Superior temporal gyrus (tissue), 1 donor: ENCODE data around the gene IPPK.

Source experiments
- DNase-seq: peaks from one replicate; pipeline ENCODE4 v3.0.0-alpha.2; 2016; ENCODE audit errors: extremely low spot score

IPPK gene

GRCh38 chr9:92657296-92658094, 12.4 kb downstream of the IPPK start:
- DNase-seq, result no peak

DNA sequence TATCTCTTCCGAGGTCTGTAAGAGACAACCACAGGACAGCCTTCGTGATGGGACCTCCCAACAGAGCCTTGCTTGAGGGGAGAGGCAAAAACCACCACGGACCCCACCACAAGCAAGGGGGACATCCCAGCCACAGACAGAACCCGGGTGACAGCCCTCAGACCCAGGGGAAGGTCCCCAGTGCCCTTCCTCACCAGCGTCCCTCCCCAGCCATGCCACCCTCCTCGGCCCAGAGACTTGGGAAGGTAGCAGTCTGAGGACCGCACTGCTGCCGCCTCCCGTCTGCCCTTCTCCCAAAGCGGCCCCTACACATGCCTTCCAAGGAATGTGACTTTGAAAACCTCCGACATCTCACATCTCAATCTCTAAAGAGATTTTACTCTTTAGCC, 13.4 kb downstream of the IPPK start:
- no peak for DNase-seq

DNA sequence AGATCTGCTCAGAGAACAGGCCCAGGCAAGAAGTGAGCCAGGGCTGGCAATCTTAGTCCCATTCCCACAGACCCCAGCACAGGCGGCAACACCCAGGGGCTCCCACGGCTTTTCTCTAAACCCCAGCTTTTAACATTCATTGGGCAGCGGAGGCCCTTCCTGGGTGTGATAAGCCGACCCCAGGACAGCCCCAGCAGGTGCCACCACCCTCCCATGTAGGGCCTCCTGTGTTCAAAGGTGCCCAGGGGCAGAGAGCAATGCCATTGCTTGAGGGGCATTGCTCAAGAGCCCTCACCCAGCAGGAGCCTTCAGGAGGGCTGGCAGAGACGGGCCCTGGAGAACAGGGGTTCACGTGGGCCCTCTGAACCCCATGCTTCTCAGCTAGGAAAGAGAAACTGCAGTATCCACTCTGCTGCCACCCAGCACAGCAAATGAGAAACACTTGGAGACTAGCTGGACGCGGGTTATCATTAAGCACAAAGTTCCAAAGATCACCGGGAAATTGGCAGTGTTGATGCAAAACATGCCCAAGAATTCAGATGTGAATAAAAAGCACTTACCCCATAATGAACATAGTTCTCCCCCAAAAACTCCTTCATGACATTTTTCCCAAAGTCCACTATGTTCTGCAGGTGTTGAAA, 13.9 kb downstream of the IPPK start:
- DNase-seq, result no peak

DNA sequence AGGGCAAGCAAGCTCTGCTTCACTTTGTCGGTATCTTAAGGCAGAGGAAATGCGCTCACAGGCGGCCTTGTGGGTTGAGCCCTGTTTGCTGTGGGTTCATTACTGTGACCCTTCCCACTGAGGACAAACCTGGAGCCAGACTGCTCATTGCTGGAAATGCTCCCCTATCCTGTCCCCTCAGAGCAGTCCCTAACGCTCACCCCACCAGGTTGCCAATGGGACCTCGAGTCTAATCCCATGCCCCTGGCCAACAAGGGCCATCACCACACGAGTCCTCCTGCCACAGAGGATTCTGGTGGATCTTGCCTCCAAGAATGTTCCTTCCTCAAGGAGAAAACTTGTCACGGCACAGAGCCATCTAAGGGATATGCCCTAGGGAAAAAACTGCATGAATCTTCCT, 14.6 kb downstream of the IPPK start:
- no peak for DNase-seq

- DNase-seq, result no peak
These were observed 15.2 kb downstream of the IPPK start for GRCh38 chr9:92654481-92655301.

DNA sequence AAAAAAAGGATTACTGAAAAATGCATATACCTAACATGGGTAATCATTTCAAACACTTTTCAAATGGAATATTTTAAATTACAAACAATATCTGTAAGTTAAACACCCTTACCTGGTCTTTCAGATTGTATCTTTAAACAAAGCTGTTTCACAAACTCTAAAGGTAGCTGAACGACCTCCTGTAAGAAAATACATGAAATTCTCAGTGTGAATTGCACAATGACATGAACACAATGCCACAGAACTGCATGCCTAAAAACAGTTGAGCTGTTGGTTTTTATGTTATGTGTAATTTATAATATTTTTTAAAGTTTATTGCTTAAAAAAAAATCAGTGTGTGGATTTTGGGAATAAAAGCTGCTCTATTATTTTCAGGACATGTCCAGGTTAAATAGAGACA, 17.5 kb downstream of the IPPK start:
- no peak for DNase-seq

DNA sequence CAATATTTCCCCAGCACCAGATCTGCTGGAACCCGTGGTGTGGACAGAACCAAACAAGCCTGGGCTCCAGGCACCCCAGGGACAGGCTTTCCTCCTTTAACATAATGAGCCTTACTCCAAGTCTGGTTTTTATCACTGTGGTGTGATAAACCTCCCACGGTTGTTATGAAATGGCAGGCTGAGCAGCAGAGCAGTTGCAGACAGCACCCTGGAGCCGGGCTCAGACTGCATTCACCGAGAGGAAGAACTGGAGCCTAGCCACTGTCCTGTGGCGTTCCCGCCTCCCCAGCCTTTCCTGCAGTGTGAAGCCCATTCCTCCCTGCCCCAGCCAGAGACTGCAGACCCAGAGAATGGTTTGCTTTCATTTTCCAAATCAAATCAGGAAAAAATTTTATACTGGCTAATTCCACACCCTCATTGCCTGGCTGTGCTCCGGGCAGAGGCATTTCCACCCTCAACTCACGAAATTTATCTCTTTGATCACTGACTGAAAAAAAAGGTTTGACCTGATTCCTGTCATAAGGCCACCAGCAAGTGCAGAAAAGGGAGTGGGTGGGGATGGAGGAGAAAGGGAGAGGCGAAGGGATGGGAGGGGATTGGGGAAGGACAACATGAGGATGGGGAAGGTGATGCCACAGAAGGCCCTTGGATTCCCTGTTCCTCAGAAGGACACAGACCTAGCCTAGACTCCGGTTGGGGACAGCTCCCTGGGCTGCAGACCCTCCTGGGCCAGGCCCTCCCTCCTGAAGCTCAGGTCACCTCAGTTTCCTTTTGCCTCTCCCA, 18.9 kb downstream of the IPPK start:
- no peak for DNase-seq

DNA sequence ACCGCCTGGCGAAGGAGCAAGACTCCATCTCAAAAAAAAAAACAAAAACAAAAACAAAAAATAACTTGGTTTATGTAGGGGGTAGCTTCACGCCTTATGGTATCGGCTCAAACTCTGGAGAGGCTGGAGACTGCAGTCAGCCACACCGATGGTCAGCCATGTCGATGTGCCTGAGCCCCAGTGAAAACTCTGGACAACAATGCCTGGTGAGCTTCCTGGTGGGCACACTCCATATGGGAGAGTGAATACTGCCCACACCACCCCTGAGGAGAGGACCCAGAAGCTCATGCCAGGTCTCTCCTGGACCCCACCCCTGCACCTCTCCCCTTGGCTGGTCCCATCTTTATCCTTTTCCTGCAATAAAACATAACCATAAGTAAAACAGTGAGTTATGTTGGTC, 19.6 kb downstream of the IPPK start:
- no peak for DNase-seq

DNA sequence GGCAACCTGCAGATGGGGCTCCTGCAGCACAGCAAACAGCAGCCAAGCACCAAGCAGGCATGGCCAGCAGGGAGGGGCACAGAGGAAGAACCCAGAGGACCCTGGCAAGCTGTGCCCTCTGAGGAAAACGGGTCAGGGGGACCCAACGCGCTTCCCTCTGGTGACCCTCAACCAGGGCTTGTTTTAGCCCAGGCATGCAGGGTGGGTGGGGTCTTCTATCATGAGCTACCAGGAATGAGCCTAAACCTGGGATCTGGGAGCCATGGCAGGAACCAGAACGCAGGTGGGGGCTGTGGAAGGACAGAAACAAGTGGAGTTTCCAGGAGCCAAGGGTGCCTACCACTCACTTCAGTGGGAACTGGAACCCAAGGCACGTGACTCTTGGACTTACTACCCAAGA, 20.9 kb downstream of the IPPK start:
- no peak for DNase-seq

- DNase-seq, result no peak
These were observed 21.4 kb downstream of the IPPK start for GRCh38 chr9:92648474-92648971.

DNA sequence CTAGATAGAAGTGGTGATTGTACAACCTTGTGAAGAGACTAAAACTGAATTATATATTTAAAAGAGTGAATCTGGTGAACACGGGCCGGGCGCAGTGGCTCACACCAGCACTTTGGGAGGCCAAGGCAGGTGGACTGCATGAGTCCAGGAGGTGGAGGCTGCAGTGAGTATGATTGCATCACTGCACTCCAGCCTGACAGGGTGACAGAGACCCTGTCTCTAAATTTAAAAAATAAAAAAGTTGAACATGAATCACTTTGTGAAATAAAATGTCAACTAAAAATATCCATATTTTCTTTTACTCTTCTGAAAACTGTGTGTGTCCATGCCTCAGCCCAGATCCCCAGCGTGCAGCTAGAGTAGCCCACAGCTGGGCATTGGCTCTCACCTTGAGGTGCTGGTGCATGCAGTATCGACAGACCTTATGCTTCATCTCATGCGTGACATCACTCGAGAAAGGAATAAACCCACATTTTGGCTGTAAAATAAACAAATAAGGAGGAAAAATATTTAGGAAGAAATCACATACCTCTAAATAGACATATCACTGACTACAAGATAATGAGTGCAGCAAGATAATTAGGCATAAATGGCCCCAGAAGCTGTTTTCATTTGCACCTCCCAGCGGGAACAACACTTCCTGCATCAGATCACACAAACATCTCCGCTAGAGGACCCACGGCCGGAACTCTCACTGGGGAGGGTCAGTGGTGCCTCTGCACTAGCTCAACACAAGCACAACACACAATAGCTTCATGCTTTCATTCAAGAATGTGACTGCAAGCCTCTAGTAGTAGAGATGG, 22.1 kb downstream of the IPPK start:
- peak; percentile 27 for DNase-seq

DNA sequence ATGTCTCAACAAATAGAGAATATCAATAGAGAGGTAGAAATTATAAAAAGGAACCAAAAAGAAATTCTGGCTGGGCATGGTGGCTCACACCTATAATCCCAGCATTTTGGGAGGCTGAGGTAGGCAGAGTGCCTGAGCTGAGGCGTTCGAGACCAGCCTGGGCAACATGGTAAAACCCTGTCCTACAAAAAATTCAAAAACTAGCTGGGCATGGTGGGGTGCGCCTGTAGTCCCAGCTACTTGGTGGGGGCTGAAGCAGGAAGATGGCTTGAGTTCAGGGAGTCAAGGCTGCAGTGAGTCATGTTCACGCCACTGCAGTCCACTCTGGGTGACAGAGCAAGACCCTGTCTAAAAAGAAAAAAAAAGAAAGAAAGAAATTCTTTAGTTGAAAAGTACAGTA, 24.9 kb downstream of the IPPK start:
- DNase-seq, result no peak

- no peak for DNase-seq
These were observed 25.7 kb downstream of the IPPK start for GRCh38 chr9:92644278-92644677.

GRCh38 chr9:92642564-92642963, 27.4 kb downstream of the IPPK start:
- DNase-seq, result no peak

- DNase-seq, result no peak
These were observed 27.9 kb downstream of the IPPK start for GRCh38 chr9:92642041-92642451.

GRCh38 chr9:92641092-92641809, 28.7 kb downstream of the IPPK start:
- DNase-seq, result no peak

DNA sequence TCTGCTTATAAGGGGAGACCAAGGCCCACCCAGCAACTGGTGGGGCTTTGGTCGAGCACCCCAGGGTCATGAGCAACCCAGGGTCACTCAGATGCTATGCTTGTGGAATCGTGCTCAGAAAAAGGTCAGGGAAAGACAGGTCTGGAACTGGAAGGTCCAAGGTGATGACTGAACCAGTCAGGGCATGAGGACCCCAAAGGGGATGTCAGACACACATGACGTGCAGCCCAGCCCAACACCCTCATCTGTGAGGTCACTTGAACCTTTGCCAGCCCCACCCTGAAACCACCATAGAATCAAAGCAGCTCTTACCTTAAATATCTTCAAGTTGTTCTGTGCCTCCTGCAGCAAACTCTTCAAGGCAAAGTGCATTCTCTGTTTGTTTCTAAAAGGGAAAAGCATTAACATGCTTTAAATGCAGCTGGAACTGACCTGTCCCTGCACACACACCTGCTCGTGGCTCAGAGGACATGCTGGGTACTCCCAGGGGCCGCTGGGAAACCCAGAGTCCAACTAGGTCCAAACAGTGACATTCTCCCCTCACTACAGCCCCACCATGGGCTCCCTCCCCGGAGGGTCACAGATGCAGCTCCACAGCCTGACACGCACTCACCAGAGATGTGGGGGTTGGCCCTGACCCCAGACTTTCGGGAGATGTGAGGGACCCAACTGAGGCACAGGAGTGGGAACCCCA, 29.4 kb downstream of the IPPK start:
- no peak for DNase-seq

DNA sequence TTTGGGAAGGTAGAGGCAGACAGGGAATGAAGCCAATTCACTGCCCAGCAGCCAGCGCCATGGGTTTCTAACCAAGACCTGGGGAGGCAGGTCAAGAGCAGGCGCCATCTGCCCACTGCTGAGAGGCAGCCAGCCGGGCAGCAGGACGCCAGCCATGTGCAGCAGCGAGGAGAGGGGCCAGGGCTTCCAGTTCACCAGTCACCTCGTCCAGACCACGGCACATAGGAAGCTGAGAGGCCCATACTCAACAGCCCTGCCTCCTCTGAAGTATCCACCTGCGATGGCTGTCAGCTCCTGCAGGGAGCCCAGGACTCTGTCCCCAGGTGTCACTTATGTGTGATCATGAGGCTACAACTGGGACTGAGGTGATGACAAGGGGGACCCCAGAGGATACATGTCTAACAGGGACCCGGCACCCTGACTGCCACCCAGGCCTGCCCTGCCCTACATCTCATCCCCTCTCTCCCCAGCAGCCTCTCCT, 30.1 kb downstream of the IPPK start:
- no peak for DNase-seq

DNA sequence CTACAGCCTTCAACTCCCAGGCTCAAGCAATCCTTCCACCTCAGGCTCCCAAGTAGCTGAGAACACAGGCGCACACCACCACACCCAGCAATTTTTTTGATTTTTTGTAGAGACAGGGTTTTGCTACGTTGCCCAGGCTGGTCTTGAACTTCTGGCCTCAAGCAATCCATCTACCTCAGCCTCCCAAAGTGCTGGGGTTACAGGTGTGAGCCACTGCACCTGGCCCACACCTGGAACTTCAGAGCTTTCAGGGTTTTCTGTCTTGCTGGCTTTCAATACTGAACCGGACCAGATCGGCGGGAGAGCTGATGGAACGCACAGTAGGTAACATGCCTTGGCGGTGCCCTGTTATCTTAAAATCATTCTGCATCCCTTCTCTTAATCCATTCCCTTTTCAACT, 30.8 kb downstream of the IPPK start:
- no peak for DNase-seq
